ENCODE data around the gene MACROH2A1.

GRCh38 chr5:135391869-135392255, 7.2 kb downstream of the MACROH2A1 start:
- TF ChIP-seq CTCF (IDR thresholded peaks at IDR 0.05) = no peak
- no peak for TF ChIP-seq POLR2A (IDR thresholded peaks at IDR 0.05)
- TF ChIP-seq POLR2AphosphoS5 (IDR thresholded peaks at IDR 0.05; ENCODE audit: insufficient read depth in 1 of 2, low read depth in 1 of 2) = no peak

Data from vagina (tissue), 2 donors.